GM18907 (cell line): ENCODE results near the gene ALKAL2.
A peak's percentile ranks its signal among the peaks of the same experiment; 100 is the strongest.

Experiments used
- ATAC-seq: cut with Tn5 transposase; IDR thresholded peaks from one replicate; pipeline ENCODE4 v1.9.1; 2021; ENCODE audit warnings: mild to moderate bottlenecking, moderate library complexity; ENCODE audit not compliant: unreplicated experiment

The ALKAL2 gene

DNA sequence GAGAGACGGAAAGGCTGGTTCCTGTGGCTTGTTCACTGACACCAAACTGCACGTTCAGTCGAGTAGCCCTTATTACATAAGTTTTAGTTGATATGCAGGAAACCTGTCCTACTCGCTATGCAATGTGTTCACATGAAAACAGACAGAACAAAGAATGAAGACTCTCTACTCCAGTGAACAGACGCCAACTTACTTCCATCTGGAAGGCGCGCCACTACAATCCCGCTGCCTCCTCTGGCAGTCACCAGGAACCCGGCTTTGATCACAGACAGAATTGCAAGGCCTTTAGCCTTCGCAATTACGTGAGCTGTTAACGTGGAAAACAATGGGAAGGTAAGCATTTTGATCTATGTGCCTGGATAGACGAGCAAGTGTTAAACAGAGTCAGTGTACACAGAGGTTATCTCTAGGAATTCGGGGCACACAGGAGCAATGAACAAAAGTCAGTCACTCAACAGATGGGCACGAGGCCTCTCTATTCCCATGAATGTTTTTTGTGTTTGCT lies 38.3 kb downstream of the ALKAL2 start:
- no peak for ATAC-seq

DNA sequence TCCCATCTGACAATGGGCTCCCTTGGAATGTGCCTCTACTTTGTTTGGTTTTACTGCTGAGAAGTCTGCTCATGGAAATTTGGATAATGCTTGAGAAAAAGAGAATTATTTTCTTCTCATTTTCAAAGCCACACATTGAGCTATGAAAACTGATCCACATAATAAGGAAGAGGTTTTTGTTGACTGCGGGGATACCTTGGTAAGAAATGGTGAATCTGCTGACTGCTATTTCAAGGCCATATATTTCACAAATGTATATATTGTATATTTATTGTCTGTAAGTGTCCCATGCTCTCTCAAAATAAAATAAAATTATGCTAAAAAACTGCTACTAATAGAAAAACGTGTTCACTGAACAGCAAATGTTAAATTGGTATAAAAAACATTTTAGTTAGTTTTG lies 39.2 kb downstream of the ALKAL2 start:
- ATAC-seq = no peak

DNA sequence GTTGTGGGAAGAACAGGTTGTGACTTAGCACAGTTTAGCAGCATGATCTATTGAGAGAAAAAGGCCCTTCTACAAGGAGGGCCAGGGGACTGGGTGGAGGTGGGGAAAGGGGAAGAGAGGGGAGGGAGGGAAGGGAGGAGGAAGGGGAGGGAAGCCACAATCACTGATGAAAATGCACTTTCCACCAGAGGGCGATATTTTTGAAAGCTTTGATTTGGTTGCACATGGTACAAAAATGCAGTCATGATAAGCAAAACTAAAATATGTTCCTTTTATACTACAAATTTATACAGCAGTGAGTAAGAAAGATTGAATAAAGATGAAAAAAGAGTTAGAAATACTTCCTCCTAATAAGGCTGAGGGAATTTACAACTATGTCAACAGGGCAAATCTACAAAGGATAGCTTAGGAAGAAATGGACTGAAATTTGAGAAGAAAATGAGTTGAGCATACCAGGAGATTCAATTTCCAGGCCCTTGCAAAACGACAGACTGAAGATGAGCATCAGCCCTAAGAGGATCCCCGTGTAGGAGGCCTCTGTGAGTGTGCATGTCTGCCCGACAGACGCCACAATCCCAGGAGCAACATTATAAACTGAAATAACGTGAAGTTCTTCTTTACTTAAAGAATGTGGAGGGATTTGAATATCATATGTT lies 41.3 kb downstream of the ALKAL2 start:
- peak; percentile 42 for ATAC-seq

DNA sequence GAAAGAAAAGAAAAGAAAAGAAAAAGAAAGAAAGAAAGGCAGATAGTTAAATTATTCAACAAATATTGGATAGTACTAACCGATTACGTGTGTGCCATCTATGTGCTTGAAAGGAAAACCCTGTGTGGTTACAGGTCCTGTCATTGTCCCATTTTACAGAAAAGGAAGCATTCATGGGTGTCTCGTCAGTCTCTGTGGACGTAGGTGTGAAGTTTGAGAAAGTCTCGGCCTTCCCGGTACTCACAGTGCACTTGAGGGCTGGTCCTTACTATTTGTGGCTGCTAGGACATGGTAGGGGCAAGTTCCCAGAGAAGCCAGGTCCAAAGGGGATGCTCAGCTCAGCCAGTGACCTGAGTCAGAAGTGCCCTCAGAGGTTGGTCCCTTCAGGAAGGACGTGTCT lies 43.3 kb downstream of the ALKAL2 start:
- no peak for ATAC-seq

DNA sequence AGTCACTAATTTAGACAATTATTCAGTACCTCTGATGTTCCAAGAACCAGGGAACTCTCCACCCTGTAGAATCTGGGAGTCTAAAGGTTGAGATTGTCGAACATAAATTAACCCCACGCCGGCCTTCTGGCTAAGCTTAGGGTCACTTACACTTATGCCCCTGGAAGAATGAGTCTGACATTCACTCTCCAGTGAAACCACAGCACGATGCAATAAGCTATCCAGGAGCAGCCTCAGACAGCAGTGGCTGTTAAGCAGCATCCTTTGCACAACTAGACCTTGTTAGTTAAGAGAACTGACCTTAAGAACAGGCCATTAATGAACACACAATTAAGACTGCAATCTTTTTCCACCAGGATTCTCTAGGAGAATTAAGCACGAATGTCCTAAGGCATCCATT lies 49.0 kb downstream of the ALKAL2 start:
- no peak for ATAC-seq

DNA sequence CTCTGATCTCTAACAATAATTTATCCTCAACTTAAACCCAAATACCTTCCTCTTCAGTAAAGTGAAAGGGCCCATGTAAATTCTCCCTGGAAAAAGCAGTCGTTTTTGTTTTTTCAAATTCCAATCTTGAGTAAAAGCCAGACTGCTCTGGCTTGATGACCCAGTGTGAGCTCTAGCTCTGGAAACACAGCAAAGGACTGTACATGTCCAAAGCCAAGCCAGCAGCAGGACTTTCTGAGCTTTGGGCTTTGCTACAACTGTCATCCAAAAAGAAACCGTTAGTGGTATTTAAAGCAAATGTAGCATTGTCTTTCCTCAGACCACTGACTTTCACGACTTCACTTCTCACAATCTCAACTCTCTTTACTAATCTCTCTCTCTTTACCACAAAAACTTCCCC lies 49.5 kb downstream of the ALKAL2 start:
- ATAC-seq = no peak

DNA sequence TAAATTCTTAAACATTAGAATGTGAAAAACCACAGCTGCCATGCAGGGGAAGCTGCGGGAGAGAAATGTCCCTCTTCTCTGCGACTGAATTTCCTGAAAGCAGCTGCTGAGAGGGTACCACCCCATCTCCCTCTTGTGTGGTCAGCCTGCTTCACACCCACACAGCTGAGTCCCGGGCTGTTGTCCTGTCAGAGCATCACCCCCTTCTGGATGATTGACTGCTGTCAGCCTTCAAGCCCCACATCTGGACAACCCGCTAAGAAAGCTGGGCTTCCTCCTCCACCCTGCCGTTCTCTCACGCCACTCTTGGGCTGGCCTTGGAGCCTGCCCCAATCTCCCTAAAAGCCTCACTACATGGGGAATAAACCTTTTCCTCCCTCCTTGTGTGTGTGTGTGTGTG lies 50.0 kb downstream of the ALKAL2 start:
- ATAC-seq = no peak

DNA sequence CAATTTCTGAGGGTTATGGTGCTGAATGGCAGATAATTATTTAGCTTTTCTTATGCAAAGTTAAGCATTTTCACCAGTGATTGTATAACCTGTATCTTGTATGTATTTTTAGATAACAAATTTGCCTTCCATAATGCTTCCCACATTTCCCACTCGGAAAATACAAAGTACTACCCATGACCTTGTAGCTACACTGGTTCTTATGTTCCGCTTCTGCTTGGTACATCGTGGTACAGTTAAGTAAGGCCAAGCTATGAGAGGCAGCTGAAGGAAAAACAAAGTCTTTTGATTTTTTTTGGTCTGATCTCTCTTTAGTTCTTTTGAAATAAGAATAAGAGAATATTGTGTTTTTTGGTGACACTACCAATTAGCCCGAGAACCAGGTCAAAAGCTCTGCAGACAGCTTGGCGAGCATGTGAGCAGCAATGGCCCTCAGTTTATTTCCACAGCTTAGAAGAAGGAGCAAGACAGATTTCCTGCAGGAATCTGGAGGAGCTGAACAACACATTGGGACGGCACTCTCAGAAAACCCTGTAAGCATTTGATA lies 50.8 kb downstream of the ALKAL2 start:
- no peak for ATAC-seq

DNA sequence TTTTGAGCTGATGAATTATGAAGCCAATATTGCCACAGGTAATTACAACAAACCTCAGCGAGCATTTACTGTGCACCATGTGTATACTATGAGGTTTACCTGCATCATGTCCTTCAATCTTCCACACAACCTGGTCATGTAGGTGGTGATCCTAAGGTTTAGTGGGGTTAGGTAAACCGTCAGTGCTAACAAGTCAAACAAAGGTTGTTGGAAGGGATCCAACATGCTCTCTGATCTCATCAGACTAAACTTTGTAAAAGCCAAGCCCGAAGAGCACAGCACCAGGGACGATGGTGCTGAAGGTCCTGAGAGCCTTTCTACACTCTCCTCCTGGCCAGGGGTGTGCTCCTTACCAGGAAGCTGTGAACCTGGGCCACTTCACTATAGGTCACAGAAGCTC lies 53.5 kb downstream of the ALKAL2 start:
- no peak for ATAC-seq

DNA sequence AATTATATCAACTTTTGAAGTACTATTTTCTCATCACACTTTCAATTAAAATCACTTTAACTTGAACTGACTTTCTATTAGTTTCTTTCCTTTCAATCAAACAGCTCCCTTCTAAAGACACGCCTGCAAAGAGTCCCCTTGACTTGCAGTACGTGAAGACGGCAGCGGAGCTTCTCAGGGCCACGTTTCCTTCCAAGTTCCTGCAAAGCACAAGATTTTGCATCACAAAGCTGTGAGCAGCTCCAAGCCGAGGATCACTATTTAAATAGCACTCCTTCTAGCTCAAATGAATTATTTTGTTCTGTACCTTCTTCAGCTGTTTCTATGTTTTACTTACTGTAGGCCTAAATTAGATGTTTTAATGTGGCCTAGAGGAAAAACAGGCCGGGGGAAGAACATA lies 54.9 kb downstream of the ALKAL2 start:
- ATAC-seq = no peak

DNA sequence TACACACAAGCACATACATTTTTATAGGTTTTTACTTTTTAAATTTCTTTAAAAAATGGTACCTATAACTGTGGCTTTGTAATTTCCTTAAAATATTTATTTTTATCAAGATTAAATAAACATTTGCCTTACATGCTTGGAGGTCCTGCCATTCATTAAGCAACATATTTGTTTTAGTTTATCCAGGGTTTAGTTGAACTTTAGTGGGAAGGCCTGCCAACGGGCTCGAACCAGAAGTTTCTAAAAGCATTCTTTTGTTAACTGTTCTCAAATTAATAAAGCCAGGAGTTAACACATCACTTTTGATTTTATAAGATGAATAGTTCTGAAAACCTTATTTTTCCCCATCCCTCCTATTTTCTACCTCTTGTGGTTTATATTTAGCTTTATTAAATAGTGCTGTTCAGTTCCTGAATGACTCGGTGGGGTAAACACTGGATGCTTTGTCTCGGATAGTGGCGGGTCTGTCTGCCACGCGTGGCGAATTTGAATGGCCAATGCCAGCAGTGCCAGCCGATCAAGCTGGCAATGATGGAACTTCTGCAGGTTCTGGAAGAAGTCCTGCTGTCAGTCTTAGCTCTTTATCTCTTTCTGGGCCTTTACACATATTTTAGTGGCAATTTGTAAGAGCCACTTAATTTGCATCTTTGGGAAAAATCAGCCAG lies 56.2 kb downstream of the ALKAL2 start:
- no peak for ATAC-seq
